TTC549 (cell line): ENCODE data around the gene SATB1.

Experiments
- FAIRE-seq: peaks from 2 replicates; lab custom pipeline; 2012; peaks lifted over from hg19 to GRCh38; lab: Jason Lieb, UNC

The SATB1 gene

DNA sequence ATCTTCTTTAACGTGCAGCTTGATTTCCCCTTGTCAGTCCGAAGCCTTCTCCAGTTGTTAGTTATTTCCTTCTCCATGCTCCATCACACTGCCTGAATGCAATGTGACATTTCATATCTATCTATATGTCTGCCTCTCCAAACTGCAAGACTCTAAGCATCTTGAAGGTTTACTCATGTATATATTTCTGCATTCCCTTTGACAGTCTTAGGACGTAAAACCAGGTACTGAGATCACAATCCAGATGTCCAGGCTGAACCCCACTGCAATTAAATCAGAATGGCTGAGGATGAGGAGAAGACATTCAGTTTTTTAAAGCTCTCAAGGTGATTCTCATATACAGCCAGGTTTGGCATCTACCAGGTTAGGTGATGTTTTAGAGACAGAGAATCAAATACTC lies 6.1 kb upstream of the SATB1 start:
- no peak for FAIRE-seq

- no peak for FAIRE-seq
Measured at GRCh38 chr3:18428991-18429745, 4.0 kb upstream of the SATB1 start.

GRCh38 chr3:18428036-18428435 lies 2.9 kb upstream of the SATB1 start:
- FAIRE-seq, result no peak

- no peak for FAIRE-seq
Measured at GRCh38 chr3:18426597-18427193, 1.6 kb upstream of the SATB1 start.

DNA sequence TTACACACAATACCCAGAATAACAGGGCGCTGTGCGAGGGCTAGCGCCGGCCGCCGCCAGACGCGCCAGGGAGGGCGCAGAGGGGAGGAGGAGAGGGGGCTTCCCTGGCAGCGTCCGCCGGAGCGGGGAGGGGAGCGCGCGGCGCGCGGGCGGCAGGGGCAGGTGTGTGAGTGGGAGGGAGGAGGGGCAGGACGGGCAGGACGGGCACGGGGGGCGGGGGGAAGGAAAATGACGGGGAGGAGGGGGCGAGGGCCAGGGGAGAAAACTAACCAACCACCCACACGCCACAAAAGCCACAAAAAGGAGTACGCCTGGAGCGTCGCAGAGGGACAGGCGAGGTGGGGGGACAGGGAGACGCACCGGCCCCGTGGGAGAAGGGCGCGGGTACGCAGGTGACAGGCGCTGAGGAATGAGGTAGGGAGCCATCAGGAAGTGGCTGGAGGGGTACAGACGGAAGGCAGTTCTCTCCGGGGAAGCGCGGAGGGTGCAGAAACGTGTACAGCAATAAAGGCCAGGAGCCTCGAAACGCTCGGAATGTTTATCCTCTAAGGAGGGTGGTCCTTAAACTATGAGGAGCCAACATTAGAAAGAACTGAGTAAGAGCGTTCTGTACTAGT lies 610 bp upstream of the SATB1 start:
- no peak for FAIRE-seq

- no peak for FAIRE-seq
Measured at GRCh38 chr3:18424213-18424728, 868 bp downstream of the SATB1 start.

- FAIRE-seq, result no peak
Measured at GRCh38 chr3:18423401-18424212, 1.5 kb downstream of the SATB1 start.

GRCh38 chr3:18422972-18423371 lies 2.2 kb downstream of the SATB1 start:
- no peak for FAIRE-seq

DNA sequence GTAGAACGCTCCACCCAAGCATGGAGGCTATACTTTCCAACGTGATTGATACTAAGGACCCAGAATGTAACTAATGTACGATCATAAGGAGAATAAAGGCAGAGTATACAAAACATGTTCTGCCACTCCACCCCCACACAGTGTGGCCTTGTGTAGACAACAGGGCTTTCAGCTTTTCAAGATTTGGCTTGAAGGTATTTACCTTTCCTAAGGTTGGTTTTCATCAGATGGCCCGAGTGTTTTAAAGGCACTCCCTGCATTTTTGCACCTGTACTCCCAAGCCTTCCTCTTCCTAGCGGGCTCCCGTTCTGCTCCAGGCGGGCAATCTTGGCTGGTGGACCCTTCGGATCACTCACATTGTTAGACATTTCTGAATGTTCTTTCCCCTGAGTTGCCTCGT lies 4.6 kb downstream of the SATB1 start:
- no peak for FAIRE-seq

DNA sequence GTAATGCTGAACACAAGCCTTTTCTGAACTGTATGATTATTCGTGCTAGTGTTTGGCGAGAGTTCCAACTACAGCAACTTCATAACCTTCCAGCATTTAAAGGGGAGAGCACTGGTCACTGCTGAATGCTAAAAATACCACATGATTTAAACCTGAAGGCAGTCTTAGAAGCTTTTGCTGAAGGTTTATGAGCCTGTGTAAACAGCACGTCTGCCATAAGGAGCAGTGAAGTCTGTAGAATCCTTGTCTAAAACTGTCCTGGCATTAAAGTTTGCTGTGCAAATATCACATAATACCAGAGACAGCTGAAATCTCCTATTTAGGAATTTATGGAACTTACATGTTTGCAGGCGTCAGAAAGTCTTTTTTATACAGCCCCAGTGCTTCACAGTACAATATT lies 5.9 kb downstream of the SATB1 start:
- no peak for FAIRE-seq

- no peak for FAIRE-seq
Measured at GRCh38 chr3:18417904-18418572, 7.1 kb downstream of the SATB1 start.

- no peak for FAIRE-seq
Measured at GRCh38 chr3:18416332-18416731, 8.8 kb downstream of the SATB1 start.

GRCh38 chr3:18415839-18416238 lies 9.3 kb downstream of the SATB1 start:
- no peak for FAIRE-seq

DNA sequence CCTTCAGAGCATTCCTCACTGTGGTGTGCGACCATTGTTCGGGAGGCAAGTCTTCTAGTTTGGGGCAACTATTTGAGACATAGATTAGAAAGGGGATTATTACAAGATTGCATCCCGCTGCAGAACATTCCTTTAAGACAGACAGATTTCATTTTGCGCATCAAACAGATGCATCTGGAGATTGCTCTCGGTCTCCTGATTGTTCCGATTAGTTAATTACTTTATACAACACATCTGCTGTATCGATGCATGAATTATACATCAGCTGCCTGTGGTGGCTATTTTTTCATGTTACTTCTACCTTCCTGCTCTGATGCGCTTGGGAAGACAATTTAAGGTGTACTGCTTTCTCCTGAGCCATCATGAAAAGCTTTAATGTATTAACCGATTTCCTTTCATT lies 10.0 kb downstream of the SATB1 start:
- FAIRE-seq, result no peak

GRCh38 chr3:18412684-18413083 lies 12.5 kb downstream of the SATB1 start:
- no peak for FAIRE-seq

GRCh38 chr3:18411541-18411940 lies 13.6 kb downstream of the SATB1 start:
- no peak for FAIRE-seq

GRCh38 chr3:18410205-18410604 lies 14.9 kb downstream of the SATB1 start:
- no peak for FAIRE-seq

DNA sequence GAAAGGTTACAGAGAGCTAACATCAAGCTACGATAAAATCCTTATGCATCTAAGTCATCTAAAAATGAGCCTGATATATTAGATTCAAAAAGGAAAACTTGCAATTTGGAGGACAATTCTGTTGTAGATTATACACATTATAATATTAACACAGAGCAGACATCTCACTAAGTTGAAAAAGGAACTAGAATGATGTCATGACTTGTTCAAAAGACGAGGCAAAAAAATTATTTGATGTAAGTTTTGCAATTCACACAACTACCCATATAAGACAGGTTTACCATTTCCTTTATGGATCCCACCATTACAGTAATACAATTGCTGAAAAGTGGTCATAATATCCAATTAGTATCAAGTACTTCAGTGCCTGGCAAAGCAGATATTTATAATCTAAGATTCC lies 15.9 kb downstream of the SATB1 start:
- FAIRE-seq, result no peak

- no peak for FAIRE-seq
Measured at GRCh38 chr3:18405141-18405540, 20.0 kb downstream of the SATB1 start.

DNA sequence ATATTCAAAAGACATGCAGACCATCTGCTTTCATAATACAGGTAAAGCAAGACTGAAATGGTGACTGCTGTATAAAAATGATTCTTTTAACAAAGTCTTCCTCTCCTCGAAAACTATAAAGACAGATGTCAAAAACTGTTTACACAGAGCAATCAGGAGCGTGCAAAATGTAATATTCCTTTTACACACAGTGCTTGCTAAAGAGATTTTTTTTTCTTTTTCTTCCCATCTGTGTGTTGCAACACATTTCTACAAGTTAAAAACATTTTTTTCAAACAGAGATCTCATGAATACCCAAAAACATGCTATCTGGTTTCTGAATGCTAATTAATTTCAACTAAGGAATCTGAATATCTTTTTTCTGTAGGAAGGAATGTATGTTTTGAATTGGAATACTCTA lies 22.1 kb downstream of the SATB1 start:
- FAIRE-seq, result no peak

DNA sequence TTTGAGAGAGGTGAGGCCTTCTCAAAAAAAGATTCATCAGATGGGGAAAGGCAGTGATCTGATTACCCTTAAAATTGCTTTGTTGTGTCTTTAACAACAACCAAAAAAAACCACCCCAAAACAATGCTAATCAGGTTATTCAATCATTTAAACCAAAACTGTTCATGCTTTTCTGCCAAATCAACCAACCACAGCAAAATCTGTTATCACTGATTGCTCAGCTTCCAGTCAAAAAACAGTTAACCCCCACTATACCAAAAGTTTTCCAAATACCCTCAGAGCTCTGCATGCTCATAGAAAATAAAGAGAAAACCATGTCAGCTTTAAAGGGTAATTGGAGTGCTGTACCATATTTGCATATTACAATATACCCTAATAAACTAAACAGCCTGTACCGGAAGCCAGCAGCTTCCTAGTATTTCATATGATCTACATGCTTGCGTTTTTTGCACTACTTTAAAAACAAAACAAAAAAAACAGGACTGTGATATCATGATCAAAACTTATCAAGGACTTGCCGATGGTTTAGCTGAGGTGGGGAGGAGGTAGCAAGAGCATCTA lies 22.8 kb downstream of the SATB1 start:
- FAIRE-seq, result no peak
